HL-60 (cell line): ENCODE data around the gene EMC6.

Experiments used
- DNase-seq, 2 experiments: peaks; one replicate each; pipeline ENCODE4 v3.0.0-alpha.2; 2010 to 2020; ENCODE audit warnings: low read depth in 1 of 2, low spot score in 1 of 2
- H3K27ac ChIP-seq: fragments of 250-450 bp; sonication (Bioruptor Pico); replicated peaks from 2 replicates; pipeline ENCODE4 v1.5.1; 2020; ENCODE audit warnings: mild to moderate bottlenecking, moderate library complexity
- H3K27me3 ChIP-seq: fragments of 250-450 bp; sonication (Bioruptor Pico); 2 replicates; pipeline ENCODE4 v1.5.1; 2021; ENCODE audit warnings: mild to moderate bottlenecking, moderate library complexity; ENCODE audit not compliant: insufficient read depth, poor library complexity, severe bottlenecking
- H3K4me3 ChIP-seq: replicated peaks from 2 replicates; pipeline ENCODE4 v1.5.1; 2011; ENCODE audit warnings: mild to moderate bottlenecking, control low read depth, low read length; ENCODE audit not compliant: insufficient read depth
- CTCF ChIP-seq: IDR thresholded peaks from one replicate; pipeline ENCODE4 v1.5.1; 2011; ENCODE audit warnings: low read length, control low read depth, inconsistent platforms; ENCODE audit not compliant: insufficient read depth
- GABPA ChIP-seq: IDR thresholded peaks from 2 replicates; pipeline ENCODE4 v1.6.1; 2012; ENCODE audit warnings: low read depth
- POLR2AphosphoS5 ChIP-seq: IDR thresholded peaks from 2 replicates; pipeline ENCODE4 v1.6.1; 2012; ENCODE audit warnings: low read depth
- REST ChIP-seq: IDR thresholded peaks from 2 replicates; pipeline ENCODE4 v1.6.1; 2012; ENCODE audit warnings: low read depth; ENCODE audit not compliant: insufficient replicate concordance
- SPI1 ChIP-seq: IDR thresholded peaks from 2 replicates; pipeline ENCODE4 v1.6.1; 2012; ENCODE audit warnings: low read depth, mild to moderate bottlenecking, borderline replicate concordance

EMC6 gene

GRCh38 chr17:3641014-3641413 is 27.6 kb upstream of the EMC6 start:
- TF ChIP-seq POLR2AphosphoS5 (no peak), REST (no peak), GABPA (no peak), SPI1 (no peak), CTCF (no peak)
- Histone ChIP-seq H3K27ac (no peak overlapping the region), H3K27me3 (no peaks in the 10 kb centered on the region), H3K4me3 (no peak overlapping the region)
- DNase-seq = no peak

DNA sequence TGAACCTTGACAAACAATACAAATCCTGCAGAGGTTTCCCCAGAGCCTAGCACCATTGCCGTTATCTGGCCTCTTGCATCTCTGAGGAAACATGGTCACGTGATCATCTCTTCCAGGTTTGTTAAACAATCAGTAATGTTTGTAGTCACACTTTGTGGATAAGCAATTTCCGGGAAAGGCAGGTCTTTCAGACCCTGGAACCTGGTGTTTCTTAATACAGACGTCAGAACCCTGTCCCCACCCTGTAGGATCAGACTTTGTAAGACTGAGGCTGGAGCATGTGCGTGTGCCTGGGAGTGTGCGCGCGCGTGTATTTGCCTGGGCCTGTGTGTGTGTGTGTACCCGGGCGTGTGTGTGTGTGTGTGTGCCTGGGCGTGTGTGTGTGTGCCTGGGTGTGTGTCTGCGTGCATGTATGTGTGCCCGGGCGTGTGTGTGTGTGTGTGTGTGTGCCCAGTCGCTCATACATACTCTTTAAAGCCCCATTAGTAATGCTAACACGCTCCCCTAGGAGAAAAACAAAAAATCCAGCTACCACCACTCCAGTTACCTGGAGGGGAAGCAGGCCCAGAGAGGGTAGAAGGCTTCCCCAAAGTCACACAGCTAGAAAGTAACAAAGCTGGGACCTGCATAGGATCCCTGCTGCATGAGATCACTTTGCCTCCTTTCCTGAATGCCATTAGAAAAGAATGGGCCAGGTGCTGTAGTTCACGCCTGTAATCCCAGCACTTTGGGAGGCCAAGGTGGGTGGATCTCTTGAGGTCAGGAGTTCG is 26.7 kb upstream of the EMC6 start:
- H3K27me3 ChIP-seq = no peaks in the 10 kb centered on the region
- DNase-seq = no peak
- no peak overlapping the region for H3K27ac ChIP-seq
- no peak overlapping the region for H3K4me3 ChIP-seq
- TF ChIP-seq SPI1 = no peak
- no peak for TF ChIP-seq CTCF
- TF ChIP-seq GABPA = no peak
- no peak for TF ChIP-seq POLR2AphosphoS5
- TF ChIP-seq REST = no peak

DNA sequence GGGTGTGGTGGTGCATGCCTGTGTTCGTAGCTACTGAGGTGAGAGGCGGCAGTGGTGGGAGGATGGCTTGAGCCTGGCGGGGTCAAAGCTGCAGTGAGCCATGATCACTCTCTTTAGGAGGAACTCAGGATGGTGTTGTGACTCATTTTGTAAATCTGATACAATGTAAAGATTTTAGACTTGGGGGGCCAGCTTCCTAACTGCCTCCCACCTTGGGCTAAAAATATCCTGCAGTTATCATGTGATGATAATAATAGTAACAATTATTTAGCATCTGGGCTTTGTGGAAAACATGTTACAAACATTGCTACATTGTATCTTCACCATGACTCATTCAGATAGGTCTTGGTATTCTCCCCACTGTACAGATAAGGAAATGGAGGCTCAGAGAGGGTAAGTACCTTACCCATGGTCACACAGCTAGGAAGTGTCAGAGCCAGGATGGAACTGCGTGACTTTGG is 24.7 kb upstream of the EMC6 start:
- no peak overlapping the region for H3K4me3 ChIP-seq
- no peak for TF ChIP-seq GABPA
- no peak for TF ChIP-seq CTCF
- no peak for TF ChIP-seq REST
- no peak for TF ChIP-seq POLR2AphosphoS5
- TF ChIP-seq SPI1 = no peak
- no peak for DNase-seq

More for the DNA sequence above, 24.7 kb upstream of the EMC6 start:
- Histone ChIP-seq H3K27me3 (no peaks in the 10 kb centered on the region), H3K27ac (no peak overlapping the region)
